GM12801 (cell line): ENCODE measurements around the gene AGK.

Experiments used
- CTCF ChIP-seq: IDR thresholded peaks from one replicate; pipeline ENCODE4 v1.5.1; 2011; ENCODE audit warnings: control low read depth; ENCODE audit not compliant: insufficient read length; ENCODE audit errors: extremely low read depth

Gene AGK

GRCh38 chr7:141619745-141620144 is 68.5 kb downstream of the AGK start:
- TF ChIP-seq CTCF = no peak

GRCh38 chr7:141624763-141625162 is 73.6 kb downstream of the AGK start:
- TF ChIP-seq CTCF = no peak

- no peak for TF ChIP-seq CTCF
Measured at GRCh38 chr7:141630621-141631020, 79.4 kb downstream of the AGK start.

GRCh38 chr7:141631525-141631924 is 80.3 kb downstream of the AGK start:
- TF ChIP-seq CTCF = no peak

GRCh38 chr7:141634065-141634464 is 82.9 kb downstream of the AGK start:
- no peak for TF ChIP-seq CTCF

- TF ChIP-seq CTCF = no peak
Measured at GRCh38 chr7:141636053-141636452, 84.8 kb downstream of the AGK start.

GRCh38 chr7:141640239-141640840 is 89.1 kb downstream of the AGK start:
- no peak for TF ChIP-seq CTCF
